WERI-Rb-1 (cell line): Measurements from ENCODE around the gene HPRT1.

Source experiments
- DNase-seq: peaks from one replicate; pipeline ENCODE4 v3.0.0-alpha.2; 2020
- H3K27ac ChIP-seq: fragments of 250-450 bp; sonication (Bioruptor Pico); 2 replicates; pipeline ENCODE4 v1.5.1; 2020; ENCODE audit warnings: mild to moderate bottlenecking, moderate library complexity
- H3K27me3 ChIP-seq: fragments of 250-450 bp; sonication (Bioruptor Pico); 2 replicates; pipeline ENCODE4 v1.5.1; 2021; ENCODE audit warnings: mild to moderate bottlenecking, low read depth, moderate library complexity; ENCODE audit not compliant: insufficient read depth, severe bottlenecking
- H3K36me3 ChIP-seq: fragments of 250-450 bp; sonication (Bioruptor Pico); 2 replicates; pipeline ENCODE4 v1.5.1; 2020; ENCODE audit warnings: mild to moderate bottlenecking, moderate library complexity
- H3K4me3 ChIP-seq: 2 replicates; pipeline ENCODE4 v1.5.1; 2011; ENCODE audit warnings: low read depth, mild to moderate bottlenecking, control low read depth, low read length
- H3K9me3 ChIP-seq: fragments of 250-450 bp; sonication (Bioruptor Pico); 2 replicates; pipeline ENCODE4 v1.5.1; 2021; ENCODE audit warnings: mild to moderate bottlenecking, moderate library complexity; ENCODE audit not compliant: severe bottlenecking
- TF ChIP-seq, protein P1 (sequence below): IDR thresholded peaks from 2 replicates; pipeline ENCODE4 v1.5.1; 2011; ENCODE audit warnings: low read depth, mild to moderate bottlenecking, control low read depth, inconsistent platforms, low read length

Gene HPRT1

DNA sequence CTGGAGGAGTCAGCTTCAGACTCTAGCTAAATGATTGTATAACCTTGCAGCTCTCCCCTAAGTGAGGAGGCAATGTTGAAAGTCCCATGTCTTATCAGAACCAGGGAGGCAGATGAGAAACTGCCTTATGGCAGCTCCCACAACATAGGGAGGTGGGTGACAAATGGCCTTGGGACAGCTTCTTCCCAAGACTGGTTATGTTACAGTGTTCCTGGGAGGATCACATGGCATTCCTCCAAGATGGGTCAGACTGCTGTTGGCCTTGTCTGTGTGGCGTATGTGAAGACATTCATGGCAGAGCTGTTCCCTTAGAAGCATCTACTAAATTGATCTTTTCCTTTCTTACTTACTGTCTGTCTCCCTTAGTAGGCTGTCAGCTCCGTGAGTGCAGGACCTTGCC is 42.0 kb downstream of the HPRT1 start:
- H3K9me3 ChIP-seq, result no peaks in the 10 kb centered on the region
- no peaks in the 10 kb centered on the region for H3K27me3 ChIP-seq
- TF ChIP-seq, protein P1, sequence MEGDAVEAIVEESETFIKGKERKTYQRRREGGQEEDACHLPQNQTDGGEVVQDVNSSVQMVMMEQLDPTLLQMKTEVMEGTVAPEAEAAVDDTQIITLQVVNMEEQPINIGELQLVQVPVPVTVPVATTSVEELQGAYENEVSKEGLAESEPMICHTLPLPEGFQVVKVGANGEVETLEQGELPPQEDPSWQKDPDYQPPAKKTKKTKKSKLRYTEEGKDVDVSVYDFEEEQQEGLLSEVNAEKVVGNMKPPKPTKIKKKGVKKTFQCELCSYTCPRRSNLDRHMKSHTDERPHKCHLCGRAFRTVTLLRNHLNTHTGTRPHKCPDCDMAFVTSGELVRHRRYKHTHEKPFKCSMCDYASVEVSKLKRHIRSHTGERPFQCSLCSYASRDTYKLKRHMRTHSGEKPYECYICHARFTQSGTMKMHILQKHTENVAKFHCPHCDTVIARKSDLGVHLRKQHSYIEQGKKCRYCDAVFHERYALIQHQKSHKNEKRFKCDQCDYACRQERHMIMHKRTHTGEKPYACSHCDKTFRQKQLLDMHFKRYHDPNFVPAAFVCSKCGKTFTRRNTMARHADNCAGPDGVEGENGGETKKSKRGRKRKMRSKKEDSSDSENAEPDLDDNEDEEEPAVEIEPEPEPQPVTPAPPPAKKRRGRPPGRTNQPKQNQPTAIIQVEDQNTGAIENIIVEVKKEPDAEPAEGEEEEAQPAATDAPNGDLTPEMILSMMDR, result no peak
- no peak for DNase-seq
- H3K27ac ChIP-seq, result no peak overlapping the region
- H3K4me3 ChIP-seq, result no peak overlapping the region
- peaks cover 7% of the 10 kb centered on the region for H3K36me3 ChIP-seq

GRCh38 chrX:134502686-134503085 is 42.7 kb downstream of the HPRT1 start:
- Histone ChIP-seq H3K27me3 (no peaks in the 10 kb centered on the region), H3K9me3 (no peaks in the 10 kb centered on the region), H3K36me3 (peaks cover 7% of the 10 kb centered on the region), H3K27ac (no peak overlapping the region), H3K4me3 (no peak overlapping the region)
- TF ChIP-seq, protein P1, result no peak
- no peak for DNase-seq

- Histone ChIP-seq H3K36me3 (no peaks in the 10 kb centered on the region), H3K9me3 (no peaks in the 10 kb centered on the region), H3K4me3 (no peak overlapping the region), H3K27me3 (peaks cover 9% of the 10 kb centered on the region), H3K27ac (no peak overlapping the region)
- TF ChIP-seq, protein P1, result no peak
- DNase-seq, result no peak
These were observed 52.6 kb downstream of the HPRT1 start for GRCh38 chrX:134512566-134512965.

DNA sequence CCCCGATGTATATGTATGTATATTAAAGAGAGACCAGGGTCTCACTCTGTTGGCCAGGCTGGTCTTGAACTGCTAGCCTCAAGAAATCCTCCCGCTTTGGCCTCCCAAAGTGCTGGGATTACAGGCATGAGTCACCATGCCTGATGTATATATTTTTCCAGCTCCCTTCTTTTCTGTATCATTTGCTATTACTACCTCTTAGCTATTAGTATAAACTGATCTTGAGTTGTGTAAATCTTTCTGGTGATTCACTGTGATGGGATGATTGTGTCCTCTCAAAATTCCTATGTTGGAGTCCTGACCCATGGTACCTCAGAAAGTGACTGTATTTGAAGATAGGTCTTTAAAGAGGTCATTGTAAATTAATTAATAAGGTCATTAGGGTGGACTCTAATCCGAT is 53.1 kb downstream of the HPRT1 start:
- no peak for DNase-seq
- H3K9me3 ChIP-seq, result no peaks in the 10 kb centered on the region
- H3K4me3 ChIP-seq, result no peak overlapping the region
- H3K27ac ChIP-seq, result no peak overlapping the region
- TF ChIP-seq, protein P1, result no peak
- peaks cover 9% of the 10 kb centered on the region for H3K27me3 ChIP-seq
- no peaks in the 10 kb centered on the region for H3K36me3 ChIP-seq

- DNase-seq, result peak; percentile 51
These were observed 61.0 kb downstream of the HPRT1 start for GRCh38 chrX:134520860-134521390.

GRCh38 chrX:134524181-134524580 is 64.2 kb downstream of the HPRT1 start:
- Histone ChIP-seq H3K27ac (no peak overlapping the region), H3K27me3 (peaks cover 4% of the 10 kb centered on the region)
- TF ChIP-seq, protein P1, result no peak

More at GRCh38 chrX:134520860-134521390, 61.0 kb downstream of the HPRT1 start:
- TF ChIP-seq, protein P1, result peak; percentile 58; the same call in 1 of the 2 replicates
- Histone ChIP-seq H3K36me3 (no peaks in the 10 kb centered on the region), H3K27ac (no peak overlapping the region), H3K27me3 (peaks cover 7% of the 10 kb centered on the region), H3K4me3 (no peak overlapping the region), H3K9me3 (no peaks in the 10 kb centered on the region)

More at GRCh38 chrX:134524181-134524580, 64.2 kb downstream of the HPRT1 start:
- no peaks in the 10 kb centered on the region for H3K9me3 ChIP-seq
- no peak overlapping the region for H3K4me3 ChIP-seq
- H3K36me3 ChIP-seq, result no peaks in the 10 kb centered on the region
- DNase-seq, result no peak
